Fibroblast of skin of scalp (primary cell): ENCODE measurements around the gene KCNQ4.

ENCODE experiments used
- DNase-seq: peaks from one replicate; pipeline ENCODE4 v3.0.0-alpha.2; 2013

Gene KCNQ4

DNA sequence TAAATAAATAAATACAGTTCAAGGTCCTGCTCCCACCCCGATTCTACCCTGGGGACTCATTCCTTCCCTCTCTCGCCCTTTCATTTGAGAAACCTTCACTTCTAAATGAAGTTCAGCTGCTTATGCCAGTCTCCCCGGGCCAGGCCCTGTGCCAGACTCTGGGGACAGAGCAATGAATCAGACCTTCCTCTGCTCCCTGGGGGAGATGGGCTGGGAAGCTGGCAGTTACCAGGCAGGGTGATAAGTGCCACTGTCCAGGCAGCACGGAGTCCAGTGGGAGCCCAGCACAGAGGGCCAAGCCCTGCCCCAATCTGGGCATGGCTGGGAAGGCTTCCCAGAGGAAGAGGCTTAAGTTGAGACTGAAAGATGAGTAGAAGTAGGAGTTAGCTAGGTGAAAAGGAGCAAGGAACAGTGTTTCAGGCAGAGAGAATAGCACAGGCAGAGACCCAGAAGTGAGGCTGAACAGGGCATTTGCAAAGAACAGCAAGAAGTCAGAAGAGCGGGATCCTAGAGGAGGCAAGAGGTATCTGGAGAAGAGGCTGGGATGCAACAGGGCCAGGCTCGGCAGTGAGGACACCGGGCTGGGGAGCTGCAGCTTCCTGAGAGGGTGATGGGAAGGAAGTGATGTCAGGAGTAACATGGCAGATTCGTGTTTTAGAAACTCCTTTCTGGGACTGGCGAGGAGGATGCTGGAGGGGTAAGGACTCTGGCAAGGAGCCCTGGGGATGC is 13.5 kb downstream of the KCNQ4 start:
- peak; percentile 40 for DNase-seq

DNA sequence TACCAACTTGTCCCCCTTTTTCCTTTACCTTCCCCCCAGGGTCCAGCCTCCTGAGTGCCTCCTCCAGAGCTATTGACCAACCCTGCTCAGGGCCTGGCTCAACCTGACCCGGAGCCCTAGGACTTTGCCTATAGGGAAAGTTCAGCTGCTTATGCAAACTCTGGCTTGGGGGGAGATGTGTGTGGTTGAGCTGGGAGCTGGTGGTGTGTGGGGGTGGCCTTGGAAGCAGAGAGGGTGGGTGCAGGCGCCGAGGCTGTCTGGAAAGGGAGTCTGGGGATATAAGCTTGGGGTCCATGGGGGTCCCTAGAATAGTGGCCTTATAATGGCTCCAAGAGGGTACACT is 14.1 kb downstream of the KCNQ4 start:
- DNase-seq = no peak

GRCh38 chr1:40798366-40799281 is 15.0 kb downstream of the KCNQ4 start:
- DNase-seq = no peak

GRCh38 chr1:40799351-40799867 is 15.8 kb downstream of the KCNQ4 start:
- peak; percentile 19 for DNase-seq

- DNase-seq = no peak
These were observed 18.1 kb downstream of the KCNQ4 start for GRCh38 chr1:40801742-40802077.

GRCh38 chr1:40802078-40802741 is 18.6 kb downstream of the KCNQ4 start:
- peak; percentile 83 for DNase-seq

- no peak for DNase-seq
These were observed 19.1 kb downstream of the KCNQ4 start for GRCh38 chr1:40802742-40803113.

DNA sequence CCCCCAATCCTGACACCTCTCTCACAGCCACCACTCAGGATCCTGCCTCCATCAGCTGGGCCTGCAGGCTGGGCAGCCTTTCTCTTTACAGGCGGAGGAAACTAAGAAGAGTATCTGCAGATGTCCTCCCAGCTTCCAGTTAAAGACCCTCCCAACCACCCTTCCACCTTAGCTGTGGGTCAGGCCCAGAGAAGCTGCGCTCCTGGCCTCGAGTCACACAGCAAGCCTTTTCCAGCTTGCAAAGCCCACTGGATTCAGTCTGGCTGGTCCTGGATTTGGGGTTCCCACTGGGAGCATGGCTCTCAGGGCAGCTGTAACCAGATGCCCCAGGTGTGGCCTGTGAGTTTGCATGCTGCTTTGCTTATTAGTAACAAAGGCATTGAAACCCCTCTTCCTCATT is 19.9 kb downstream of the KCNQ4 start:
- no peak for DNase-seq

DNA sequence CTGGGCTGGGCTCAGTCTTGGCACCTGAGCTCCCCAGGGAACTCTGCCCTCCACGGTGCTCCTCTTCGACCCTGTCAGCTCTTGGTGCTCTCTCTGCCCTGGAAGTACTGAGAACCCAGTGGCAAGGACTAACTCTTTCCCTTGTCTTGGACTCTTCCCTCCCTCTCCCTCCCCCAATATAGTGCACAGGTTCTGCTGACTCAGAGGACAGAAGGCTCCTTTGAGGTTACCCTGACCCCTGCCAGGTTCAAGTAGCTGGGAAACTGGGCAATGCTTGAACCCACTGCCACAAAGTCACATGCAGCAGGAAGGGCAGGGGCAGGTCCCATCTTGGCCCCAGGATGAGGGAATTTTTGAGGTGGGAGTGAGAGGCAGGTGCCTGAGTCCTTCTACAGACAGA is 20.3 kb downstream of the KCNQ4 start:
- no peak for DNase-seq

- no peak for DNase-seq
These were observed 22.7 kb downstream of the KCNQ4 start for GRCh38 chr1:40806240-40806639.

- DNase-seq = peak; percentile 77
These were observed 23.4 kb downstream of the KCNQ4 start for GRCh38 chr1:40806731-40807695.

GRCh38 chr1:40808002-40808401 is 24.4 kb downstream of the KCNQ4 start:
- peak; percentile 29 for DNase-seq

DNA sequence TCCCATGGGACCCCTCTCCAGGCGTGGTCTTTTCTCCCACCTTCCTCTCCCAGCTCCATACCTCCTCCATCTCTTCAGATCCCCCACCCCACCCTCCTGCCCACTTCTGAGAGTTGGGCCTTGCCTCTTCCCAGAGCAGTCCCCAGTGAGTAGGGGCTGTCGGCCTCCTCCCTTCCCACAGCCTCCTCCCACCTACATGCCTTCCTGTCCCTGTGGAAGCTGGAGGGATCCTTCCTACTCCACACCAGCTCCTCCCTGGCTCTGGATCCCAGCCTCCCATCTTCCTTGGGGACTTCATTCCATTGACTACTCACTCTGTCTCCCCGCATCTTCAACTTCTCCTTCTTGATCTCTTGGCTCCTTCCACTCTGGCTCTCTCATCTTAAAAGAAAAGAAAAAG is 24.9 kb downstream of the KCNQ4 start:
- DNase-seq = peak; percentile 33

DNA sequence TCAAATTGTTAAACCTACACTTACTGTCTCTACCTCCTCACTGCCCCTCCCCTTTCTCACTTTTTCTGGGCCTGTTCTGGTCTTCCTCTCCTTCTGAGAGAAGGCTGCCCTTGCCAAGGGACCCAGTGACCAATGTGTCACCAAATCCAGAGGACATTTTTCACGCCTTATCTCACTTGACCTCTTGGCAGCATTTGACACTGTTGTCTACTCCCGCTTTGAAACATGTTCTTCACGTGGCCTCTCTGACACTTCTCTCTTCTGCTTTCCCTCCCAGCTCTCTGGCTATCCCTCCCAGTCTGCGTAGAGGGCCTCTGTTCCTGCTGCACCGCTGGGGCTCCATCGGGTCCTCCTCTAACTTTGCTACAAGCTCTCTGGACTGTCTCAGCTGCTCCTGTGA is 25.3 kb downstream of the KCNQ4 start:
- DNase-seq = no peak

- DNase-seq = no peak
These were observed 27.3 kb downstream of the KCNQ4 start for GRCh38 chr1:40810927-40811326.

DNA sequence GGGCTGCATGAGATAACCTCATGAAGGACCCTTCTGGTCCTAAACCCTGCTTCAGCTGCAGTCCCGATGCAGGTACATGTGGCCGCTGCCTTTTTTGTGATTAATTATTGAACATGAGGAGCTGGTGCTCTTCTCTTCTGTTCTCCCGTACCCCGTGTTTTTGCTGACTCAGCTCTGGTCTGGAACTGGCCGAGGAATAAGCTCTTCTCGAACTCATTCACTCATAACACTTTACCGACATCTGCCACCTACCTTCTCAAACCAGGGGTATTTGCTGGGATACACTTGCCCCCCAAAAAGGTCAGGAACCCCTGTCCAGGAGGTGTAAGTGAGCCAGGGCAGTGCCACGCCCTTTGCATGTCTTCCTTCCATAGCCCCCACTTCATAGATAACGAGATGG is 31.8 kb downstream of the KCNQ4 start:
- DNase-seq = no peak

GRCh38 chr1:40817791-40818263 is 34.2 kb downstream of the KCNQ4 start:
- no peak for DNase-seq

DNA sequence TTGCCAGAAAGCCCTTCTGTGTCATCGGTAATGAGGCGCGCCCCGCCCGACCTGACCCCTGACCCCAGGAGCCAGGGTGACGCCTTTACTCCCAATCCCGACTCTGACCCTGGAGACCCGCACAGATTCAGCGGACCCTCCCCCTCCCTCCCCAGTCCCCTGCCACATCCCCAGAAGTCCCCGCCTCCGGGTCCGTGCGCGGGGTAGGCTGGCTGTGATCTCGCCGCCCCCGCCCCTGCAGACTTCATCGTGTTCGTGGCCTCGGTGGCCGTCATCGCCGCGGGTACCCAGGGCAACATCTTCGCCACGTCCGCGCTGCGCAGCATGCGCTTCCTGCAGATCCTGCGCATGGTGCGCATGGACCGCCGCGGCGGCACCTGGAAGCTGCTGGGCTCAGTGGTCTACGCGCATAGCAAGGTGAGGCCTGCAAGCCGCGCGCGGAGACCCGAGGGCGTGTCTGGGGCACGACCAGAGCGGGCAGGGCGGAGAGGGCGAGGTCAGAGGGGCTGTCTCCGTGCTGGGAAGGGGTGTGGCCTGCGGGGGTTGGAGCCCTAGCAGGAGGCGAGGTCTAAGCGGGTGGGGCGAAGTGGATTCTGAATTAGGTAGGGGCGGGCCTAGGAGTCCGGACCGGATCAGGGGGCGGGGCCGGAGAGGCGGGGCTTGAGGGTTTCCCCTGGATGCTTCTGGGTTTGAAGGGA is 34.8 kb downstream of the KCNQ4 start:
- DNase-seq = peak; percentile 48

DNA sequence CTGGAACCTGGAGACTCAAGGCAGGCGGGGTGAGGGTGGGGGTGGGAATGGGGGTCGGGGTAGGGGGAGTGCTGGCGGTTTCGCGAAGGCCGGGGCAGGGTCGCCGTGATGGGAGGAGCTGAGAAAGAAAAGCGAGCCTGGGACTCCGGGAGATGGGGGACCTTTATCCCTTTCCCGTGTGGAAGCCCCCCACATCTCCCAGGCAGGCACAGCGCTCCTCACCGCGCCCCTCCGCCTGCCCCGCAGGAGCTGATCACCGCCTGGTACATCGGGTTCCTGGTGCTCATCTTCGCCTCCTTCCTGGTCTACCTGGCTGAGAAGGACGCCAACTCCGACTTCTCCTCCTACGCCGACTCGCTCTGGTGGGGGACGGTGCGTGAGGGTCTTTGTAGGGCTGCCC is 35.5 kb downstream of the KCNQ4 start:
- no peak for DNase-seq

- DNase-seq = no peak
These were observed 36.7 kb downstream of the KCNQ4 start for GRCh38 chr1:40820251-40820797.
